SU-DHL-6 (cell line): ENCODE results near the gene DRGX.

Experiments used
- H2AFZ ChIP-seq: fragments of 200-600 bp; sonication (generic); 2 replicates; pipeline ENCODE4 v1.6.1; 2014; ENCODE audit warnings: low read depth, mild to moderate bottlenecking, moderate library complexity, mixed read lengths, antibody characterized with exemption, low read length; ENCODE audit not compliant: severe bottlenecking
- H3F3A ChIP-seq: fragments of 200-600 bp; shearing (Covaris generic); 2 replicates; pipeline ENCODE4 v1.6.0; 2016; ENCODE audit warnings: antibody characterized with exemption, mild to moderate bottlenecking; ENCODE audit not compliant: insufficient read depth
- H3K27ac ChIP-seq: fragments of 200-600 bp; sonication (generic); 2 replicates; pipeline ENCODE4 v1.5.1; 2016; ENCODE audit warnings: low read depth, mild to moderate bottlenecking, low read length, moderate library complexity, mixed read lengths
- H3K27me3 ChIP-seq: fragments of 200-600 bp; sonication (generic), shearing (Covaris generic); 2 replicates; pipeline ENCODE4 v1.6.0; 2014; ENCODE audit warnings: mild to moderate bottlenecking, low read length
- H3K36me3 ChIP-seq: fragments of 200-600 bp; sonication (generic); 2 replicates; pipeline ENCODE4 v1.6.1; 2014; ENCODE audit warnings: mild to moderate bottlenecking, low read length, mixed read lengths
- H3K4me2 ChIP-seq: fragments of 300-600, 200-600 bp; shearing (Covaris generic), sonication (generic); 2 replicates; pipeline ENCODE4 v1.6.0; 2014; ENCODE audit warnings: low read length, low read depth, mild to moderate bottlenecking; ENCODE audit not compliant: poor library complexity, severe bottlenecking
- H3K4me3 ChIP-seq: fragments of 200-600 bp; sonication (generic); 2 replicates; pipeline ENCODE4 v1.5.1; 2014; ENCODE audit warnings: antibody characterized with exemption, low read length, mild to moderate bottlenecking, mixed read lengths; ENCODE audit not compliant: insufficient read depth, poor library complexity, severe bottlenecking
- H3K79me2 ChIP-seq: fragments of 200-600 bp; sonication (generic); 2 replicates; pipeline ENCODE4 v1.6.1; 2014; ENCODE audit warnings: mild to moderate bottlenecking, low read length, moderate library complexity; ENCODE audit not compliant: insufficient read depth
- H3K9ac ChIP-seq: fragments of 200-600 bp; sonication (generic); 2 replicates; pipeline ENCODE4 v1.7.0; 2014; ENCODE audit warnings: mild to moderate bottlenecking, low read length
- H3K9me2 ChIP-seq: fragments of 200-600 bp; sonication (generic); replicated peaks from 2 replicates; pipeline ENCODE4 v1.6.1; 2014; ENCODE audit warnings: low read length; ENCODE audit not compliant: insufficient read depth
- H3K9me3 ChIP-seq: fragments of 200-600 bp; sonication (generic); 2 replicates; pipeline ENCODE4 v1.6.1; 2014; ENCODE audit warnings: low read length, mixed read lengths; ENCODE audit not compliant: insufficient read depth
- H4K20me1 ChIP-seq: fragments of 200-600 bp; sonication (generic); 2 replicates; pipeline ENCODE4 v1.6.1; 2014; ENCODE audit warnings: low read depth, mild to moderate bottlenecking, antibody characterized with exemption, low read length, moderate library complexity, mixed read lengths
- CTCF ChIP-seq: fragments of 200-600 bp; sonication (generic); IDR thresholded peaks from one replicate; pipeline ENCODE4 v1.5.1; 2017; ENCODE audit warnings: antibody characterized with exemption, mild to moderate bottlenecking, low read length, moderate library complexity; ENCODE audit not compliant: insufficient read depth, poor library complexity, severe bottlenecking
- EZH2phosphoT487 ChIP-seq: fragments of 200-600 bp; sonication (generic), shearing (Covaris generic); conservative IDR thresholded peaks from 2 replicates; pipeline ENCODE4 v1.6.1; 2018; ENCODE audit warnings: mild to moderate bottlenecking, antibody characterized with exemption, low read length, moderate library complexity, mixed read lengths

DRGX gene

GRCh38 chr10:49387071-49387470 is 8.8 kb downstream of the DRGX start:
- Histone ChIP-seq H3K4me3 (no peak overlapping the region), H3K27ac (no peak overlapping the region), H2AFZ (no peak overlapping the region)

DNA sequence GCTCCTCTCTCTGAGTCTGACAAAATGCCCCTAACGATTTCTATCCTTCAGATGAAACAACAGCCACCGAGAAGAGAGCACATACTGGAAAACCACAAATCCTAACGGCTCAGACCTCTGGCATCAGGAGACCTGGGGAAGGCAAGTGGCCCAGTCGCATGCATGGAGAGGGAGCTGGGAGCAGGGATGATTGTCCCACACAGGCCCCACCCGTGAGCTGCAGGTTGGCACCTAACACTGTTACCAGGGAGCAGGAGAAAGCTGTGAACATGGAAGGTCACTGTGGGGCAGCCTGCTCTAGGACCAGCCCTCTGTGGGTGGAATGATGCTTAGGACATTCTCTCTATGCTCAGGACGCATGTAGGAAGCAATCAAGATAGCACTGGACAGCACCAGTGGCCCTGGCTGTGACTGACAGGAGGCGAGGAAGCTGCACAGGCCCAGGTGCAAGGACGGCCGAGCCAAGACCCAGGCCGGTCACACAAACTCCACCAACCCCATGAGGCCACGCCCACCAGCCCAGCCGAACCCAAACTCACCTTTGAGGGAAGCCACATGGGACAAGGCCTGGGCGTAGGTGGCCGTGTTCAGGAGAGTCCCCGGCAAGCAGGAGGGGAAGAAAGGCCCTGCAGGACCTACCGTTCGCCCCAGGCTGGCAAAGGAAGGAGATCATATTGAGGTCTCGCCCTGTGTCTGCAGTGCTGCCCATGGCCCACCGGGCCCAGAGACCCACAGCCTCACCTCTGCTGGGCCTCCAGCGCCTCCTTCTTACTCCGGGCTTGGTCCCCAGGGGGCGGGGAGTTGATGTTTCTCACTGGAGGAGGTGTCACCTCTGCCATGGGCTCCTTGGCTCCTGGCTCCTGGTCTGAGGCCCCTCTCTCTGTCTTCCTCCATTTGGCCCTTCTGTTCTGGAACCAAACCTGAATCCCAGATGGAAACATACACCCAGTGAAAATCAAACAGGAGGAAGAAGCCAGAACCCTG is 9.7 kb downstream of the DRGX start:
- Histone ChIP-seq H3K9me3 (no peaks in the 10 kb centered on the region), H3K27ac (no peak overlapping the region), H3F3A (no peaks in the 10 kb centered on the region), H3K79me2 (no peaks in the 10 kb centered on the region), H3K9me2 (no peaks in the 10 kb centered on the region), H3K4me3 (no peak overlapping the region), H2AFZ (no peak overlapping the region), H3K4me2 (no peak overlapping the region), H3K27me3 (no peaks in the 10 kb centered on the region), H3K36me3 (no peaks in the 10 kb centered on the region), H4K20me1 (no peaks in the 10 kb centered on the region), H3K9ac (no peak overlapping the region)
- TF ChIP-seq CTCF (no peak), EZH2phosphoT487 (no peak)

More at GRCh38 chr10:49387071-49387470, 8.8 kb downstream of the DRGX start:
- TF ChIP-seq EZH2phosphoT487 (no peak), CTCF (no peak)
- Histone ChIP-seq H3K27me3 (no peaks in the 10 kb centered on the region), H3K9me2 (no peaks in the 10 kb centered on the region), H3K9me3 (no peaks in the 10 kb centered on the region), H3K36me3 (no peaks in the 10 kb centered on the region), H3K79me2 (no peaks in the 10 kb centered on the region), H4K20me1 (no peaks in the 10 kb centered on the region), H3K9ac (no peak overlapping the region), H3K4me2 (no peak overlapping the region), H3F3A (no peaks in the 10 kb centered on the region)

GRCh38 chr10:49384268-49384953 is 11.5 kb downstream of the DRGX start:
- Histone ChIP-seq H3K27ac (no peak overlapping the region), H3K4me3 (no peak overlapping the region), H3K4me2 (no peak overlapping the region), H2AFZ (no peak overlapping the region), H4K20me1 (no peaks in the 10 kb centered on the region), H3K27me3 (no peaks in the 10 kb centered on the region), H3K36me3 (no peaks in the 10 kb centered on the region), H3K79me2 (no peaks in the 10 kb centered on the region), H3K9me2 (no peaks in the 10 kb centered on the region), H3K9ac (no peak overlapping the region), H3F3A (no peaks in the 10 kb centered on the region), H3K9me3 (no peaks in the 10 kb centered on the region)
- no peak for TF ChIP-seq EZH2phosphoT487

- TF ChIP-seq CTCF = no peak
- TF ChIP-seq EZH2phosphoT487 = no peak
- no peaks in the 10 kb centered on the region for H3F3A ChIP-seq
- no peak overlapping the region for H3K27ac ChIP-seq
- H3K9me3 ChIP-seq = no peaks in the 10 kb centered on the region
- H2AFZ ChIP-seq = no peak overlapping the region
- H3K79me2 ChIP-seq = no peaks in the 10 kb centered on the region
- no peaks in the 10 kb centered on the region for H3K9me2 ChIP-seq
- H4K20me1 ChIP-seq = no peaks in the 10 kb centered on the region
- no peaks in the 10 kb centered on the region for H3K36me3 ChIP-seq
- H3K4me2 ChIP-seq = no peak overlapping the region
- H3K9ac ChIP-seq = no peak overlapping the region
- no peaks in the 10 kb centered on the region for H3K27me3 ChIP-seq
- H3K4me3 ChIP-seq = no peak overlapping the region
Observed at GRCh38 chr10:49383853-49384252, 12.0 kb downstream of the DRGX start.
